HG03135 (cell line): ENCODE results near the gene FRK.
"Not testable (repeated sequence)": the region's sequence is repeated elsewhere in the genome, so short reads cannot be mapped to it uniquely, and the experiment has no call there.

ENCODE experiments used
- ATAC-seq: cut with Tn5 transposase; IDR thresholded peaks from one replicate; pipeline ENCODE4 v1.9.1; 2021; ENCODE audit warnings: mild to moderate bottlenecking, moderate library complexity; ENCODE audit not compliant: unreplicated experiment

The FRK gene

GRCh38 chr6:116078522-116078921 lies 17.8 kb upstream of the FRK start:
- no peak for ATAC-seq

DNA sequence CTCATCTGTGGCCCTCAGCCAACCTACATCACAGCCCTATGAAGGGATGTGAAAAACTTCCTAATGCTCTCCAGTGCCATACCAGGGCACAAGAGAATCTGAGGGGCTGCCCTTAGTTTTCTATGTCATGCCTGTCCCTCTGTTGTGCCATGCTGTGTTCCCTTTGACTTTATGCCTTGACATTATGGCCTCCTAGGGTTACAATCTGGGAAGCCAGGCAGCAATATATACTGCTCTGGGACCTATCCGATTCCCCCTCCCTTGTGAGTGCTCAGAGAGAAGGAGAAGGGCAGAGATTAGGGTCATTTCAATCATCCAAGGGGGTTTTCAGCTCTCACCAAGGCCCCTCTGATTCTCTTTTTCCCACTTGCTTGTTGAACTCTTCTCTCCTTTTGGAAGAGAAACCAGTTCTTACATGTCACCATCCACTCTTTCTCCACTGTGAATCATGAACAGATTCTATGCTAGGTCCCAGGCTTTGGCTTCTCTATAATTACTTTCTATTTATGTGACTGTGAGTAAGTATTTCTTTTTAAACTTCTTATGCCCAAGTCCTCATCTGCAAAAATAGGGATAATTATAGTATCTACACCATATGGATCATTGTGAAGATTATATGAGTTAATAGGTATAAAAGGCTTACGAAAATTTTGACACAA lies 14.2 kb upstream of the FRK start:
- ATAC-seq, result no peak

GRCh38 chr6:116073765-116074440 lies 13.2 kb upstream of the FRK start:
- ATAC-seq, result no peak

- ATAC-seq, result no peak
Observed at GRCh38 chr6:116072368-116072767, 11.7 kb upstream of the FRK start.

GRCh38 chr6:116070616-116071389 lies 10.1 kb upstream of the FRK start:
- no peak for ATAC-seq

DNA sequence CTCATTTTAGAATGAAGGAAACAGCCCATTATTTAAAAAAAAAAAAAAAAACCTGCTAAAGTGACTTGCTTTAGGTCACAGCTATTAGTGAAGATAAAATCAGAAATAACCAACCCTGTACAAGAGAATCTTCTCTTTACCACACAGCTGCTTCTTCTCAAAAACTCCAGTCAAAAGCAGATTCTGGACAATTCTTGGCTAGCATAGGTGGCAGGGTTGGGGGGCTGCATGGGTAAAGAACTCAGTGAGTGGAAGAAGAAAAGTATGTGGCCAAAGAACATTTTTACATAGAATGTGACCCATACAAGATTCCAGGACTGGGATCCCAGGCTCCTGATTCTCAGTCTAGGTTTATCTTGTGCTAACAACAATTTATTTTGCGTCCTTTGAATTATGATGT lies 9.4 kb upstream of the FRK start:
- no peak for ATAC-seq

GRCh38 chr6:116066789-116067188 lies 6.1 kb upstream of the FRK start:
- no peak for ATAC-seq

DNA sequence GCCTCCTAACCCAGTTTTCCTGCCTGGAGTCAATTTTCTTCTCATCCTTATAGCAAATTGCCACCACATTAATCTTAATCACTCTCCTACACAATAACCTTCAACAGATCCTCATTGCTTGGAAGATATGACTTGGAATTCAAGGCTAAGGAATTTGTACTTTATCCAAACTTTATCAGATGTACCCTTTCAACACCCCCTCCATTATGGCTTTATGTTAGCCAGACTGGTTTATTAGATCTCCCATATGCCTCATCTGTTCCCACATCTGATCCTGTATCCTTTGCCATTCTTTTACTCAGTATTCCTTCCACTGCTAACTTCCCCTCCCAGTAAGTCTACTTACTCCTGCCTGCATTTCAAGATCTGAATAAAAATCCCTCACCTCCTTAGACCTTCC lies 4.0 kb upstream of the FRK start:
- no peak for ATAC-seq

DNA sequence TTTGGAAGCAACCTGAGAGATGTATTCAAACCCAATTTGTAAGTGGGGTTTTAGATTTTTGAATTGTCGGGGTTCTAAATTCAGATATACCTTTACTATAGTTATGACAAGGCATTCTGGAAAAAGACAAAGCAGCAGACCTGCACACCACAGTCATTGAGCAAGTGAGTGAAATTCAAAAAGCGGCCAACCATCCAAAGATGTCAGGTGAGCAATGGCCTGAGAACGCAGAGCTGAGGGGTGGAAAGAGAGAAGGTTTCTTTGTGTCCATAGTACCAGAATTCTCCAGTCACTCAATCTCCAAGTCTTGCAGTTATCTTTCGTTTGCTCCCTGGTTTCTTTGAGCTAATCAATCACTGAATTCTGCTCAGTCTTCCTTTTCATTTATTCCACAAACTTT lies 1.8 kb upstream of the FRK start:
- no peak for ATAC-seq

DNA sequence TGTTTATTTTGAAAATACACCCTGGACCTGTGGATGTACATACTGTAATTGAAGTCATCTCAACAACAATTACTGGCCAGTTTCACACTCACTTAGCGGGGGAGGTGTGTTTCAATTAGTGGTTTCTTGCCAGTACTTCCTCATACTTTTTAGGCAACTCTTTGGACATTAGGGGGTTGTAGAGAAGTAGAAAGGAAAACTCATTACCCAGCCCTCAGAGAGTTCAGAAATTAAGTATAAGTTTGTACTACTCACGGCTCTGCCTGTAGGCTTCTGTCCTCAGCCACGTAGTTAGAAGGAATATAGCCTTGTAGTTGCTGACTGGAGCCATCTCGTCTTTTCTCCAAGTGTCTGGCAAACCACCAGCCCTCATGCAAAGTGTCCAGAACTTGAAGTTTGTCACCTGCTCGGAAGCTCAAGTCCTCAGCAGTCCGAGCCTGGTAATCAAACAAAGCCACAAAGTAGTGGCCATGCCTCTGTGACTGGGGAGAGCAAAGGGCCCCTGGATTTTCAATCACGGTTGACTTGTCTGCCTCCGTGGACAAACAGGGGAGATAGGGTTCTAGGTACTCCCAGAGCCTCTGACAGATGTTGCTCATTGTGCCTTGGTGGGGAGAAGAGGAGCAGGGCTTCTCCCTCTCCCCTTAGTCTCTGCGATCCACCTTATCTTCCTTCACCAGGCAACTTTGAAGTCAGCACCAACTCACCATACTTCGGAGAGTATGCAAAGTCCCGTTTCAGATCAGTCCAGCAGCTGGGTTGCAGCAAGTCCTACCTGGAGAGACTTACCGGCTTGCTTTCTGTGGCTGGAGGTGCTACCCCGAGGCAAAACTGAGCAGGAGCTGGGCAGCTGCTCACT lies 749 bp downstream of the FRK start:
- peak; percentile 74 for ATAC-seq

- ATAC-seq, result no peak
Observed at GRCh38 chr6:116057766-116058165, 2.9 kb downstream of the FRK start.

- ATAC-seq, result no peak
Observed at GRCh38 chr6:116055513-116055912, 5.2 kb downstream of the FRK start.

DNA sequence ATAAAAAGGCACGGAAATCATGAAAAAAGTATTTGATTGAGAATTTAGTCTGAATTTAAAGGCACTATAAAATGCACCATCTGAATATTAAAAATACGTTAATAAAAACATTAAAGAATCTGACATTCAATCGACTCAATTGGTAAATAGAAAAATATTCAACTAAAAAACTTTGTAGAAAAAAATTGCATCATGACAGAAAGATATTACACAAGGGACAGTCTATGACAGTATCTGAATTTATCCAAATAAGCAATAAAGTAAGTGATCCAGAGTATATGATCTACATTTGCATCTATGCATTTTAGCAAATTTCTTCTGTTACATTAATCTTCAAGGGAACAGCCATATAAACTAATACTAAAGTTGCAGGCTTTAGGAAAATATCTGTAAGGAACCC lies 9.4 kb downstream of the FRK start:
- ATAC-seq, result no peak

GRCh38 chr6:116050737-116051136 lies 10.0 kb downstream of the FRK start:
- ATAC-seq, result no peak

- no peak for ATAC-seq
Observed at GRCh38 chr6:116049321-116049720, 11.4 kb downstream of the FRK start.

DNA sequence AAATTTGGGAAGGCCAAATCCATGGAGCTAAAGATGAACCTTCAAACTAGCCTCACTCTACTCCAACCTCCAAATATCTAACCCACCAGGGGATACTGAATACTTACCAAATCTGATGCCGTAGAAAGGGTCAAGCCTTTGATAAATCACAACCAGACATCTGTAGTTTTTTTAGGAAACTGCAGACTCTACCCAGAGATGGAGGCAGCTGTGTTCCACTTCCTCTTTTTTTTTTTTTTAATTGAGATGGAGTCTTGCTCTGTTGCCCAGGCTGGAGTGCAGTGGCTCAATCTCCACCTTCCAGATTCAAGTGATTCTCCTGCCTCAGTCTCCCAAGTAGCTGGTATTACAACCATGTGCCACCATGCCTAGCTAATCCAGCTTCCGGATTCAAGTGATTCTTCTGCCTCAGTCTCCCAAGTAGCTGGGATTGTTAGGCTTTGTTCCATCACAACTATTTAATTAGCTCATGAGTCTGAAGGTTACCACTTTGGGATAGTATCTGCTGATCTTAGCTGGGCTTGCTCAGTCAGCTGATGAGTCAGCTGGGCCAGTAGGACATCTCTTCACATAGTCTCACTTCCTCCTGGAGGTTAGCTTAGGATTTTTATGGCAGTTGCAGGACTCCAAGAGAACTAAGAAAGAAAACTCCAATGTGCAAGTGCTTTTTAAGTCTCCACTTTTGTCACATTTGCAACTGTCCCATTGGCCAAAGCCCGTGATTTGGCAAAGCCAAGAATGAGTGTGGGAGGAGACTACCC lies 13.3 kb downstream of the FRK start:
- ATAC-seq, result peak; percentile 85

DNA sequence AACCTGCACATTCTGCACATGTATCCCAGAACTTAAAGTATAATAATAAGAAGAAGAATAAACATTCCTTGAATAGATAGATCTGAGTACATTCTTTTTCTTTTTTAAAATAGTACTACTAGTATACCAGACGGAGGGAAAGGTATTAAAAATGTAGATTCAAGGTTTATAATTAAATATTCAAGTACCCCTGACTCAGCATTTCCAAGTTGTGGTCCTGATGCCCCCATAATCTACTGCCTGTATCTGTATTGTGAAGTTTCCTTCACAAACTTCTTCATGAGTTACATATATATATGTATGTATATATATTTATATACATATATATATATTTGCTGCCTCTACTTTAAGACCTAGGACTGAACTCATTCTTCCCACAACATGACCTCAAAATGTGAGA lies 14.0 kb downstream of the FRK start:
- ATAC-seq, result no peak

DNA sequence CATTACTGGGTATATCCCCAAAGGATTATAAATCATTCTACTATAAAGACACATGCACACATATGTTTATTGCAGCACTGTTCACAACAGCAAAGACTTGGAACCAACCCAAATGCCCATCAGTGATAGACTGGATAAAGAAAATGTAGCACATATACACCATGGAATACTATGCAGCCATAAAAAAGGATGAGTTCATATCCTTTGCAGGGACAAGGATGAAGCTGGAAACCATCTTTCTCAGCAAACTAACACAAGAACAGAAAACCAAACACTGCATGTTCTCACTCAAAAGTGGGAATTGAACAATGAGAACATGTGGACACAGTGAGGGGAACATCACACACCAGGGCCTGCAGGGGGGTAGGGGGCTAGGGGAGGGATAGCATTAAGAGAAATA lies 14.4 kb downstream of the FRK start:
- ATAC-seq, result not testable (repeated sequence)

DNA sequence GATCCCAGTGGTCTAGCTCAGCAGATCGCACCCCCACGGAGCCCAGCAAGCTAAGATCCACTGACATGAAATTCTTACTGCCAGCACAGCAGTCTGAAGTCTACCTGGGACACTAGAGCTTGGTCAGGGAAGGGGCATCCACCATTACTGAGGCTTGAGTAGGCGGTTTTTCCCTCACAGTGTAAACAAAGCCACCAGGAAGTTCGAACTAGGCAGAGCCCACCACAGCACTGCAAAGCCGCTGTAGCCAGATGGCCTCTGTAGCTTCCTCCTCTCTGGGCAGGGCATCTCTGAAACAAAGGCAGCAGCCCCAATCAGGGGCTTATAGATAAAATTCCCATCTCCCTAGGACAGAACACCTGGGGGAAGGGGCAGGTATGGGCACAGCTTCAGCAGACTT lies 18.8 kb downstream of the FRK start:
- no peak for ATAC-seq

DNA sequence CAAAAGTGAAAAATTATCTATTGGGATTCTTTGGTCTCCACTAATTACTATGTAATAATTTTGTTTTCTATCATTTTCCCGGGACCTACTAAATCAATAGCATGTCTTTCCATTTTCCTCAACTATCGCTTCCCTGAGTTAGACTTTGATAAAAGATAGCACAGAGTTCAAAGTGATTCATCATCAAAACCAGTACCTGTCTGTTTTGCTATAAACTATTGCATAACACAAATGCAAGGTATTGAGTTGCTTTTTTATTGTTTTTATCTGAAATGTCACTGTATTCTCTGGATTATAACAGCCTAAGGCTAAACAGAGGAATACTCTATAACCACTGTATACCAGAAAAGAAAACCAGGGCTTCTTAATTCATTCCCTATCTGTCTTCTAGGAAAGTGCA lies 19.7 kb downstream of the FRK start:
- ATAC-seq, result no peak
